GM21526 (cell line): ENCODE data around the gene SYT17.

Experiments used
- ATAC-seq: cut with Tn5 transposase; IDR thresholded peaks from one replicate; pipeline ENCODE4 v1.9.1; 2021; ENCODE audit warnings: moderate library complexity; ENCODE audit not compliant: unreplicated experiment, low FRiP score

The SYT17 gene

GRCh38 chr16:19289811-19290485, 121.9 kb downstream of the SYT17 start:
- ATAC-seq: no peak

GRCh38 chr16:19290860-19291259, 122.8 kb downstream of the SYT17 start:
- no peak for ATAC-seq

DNA sequence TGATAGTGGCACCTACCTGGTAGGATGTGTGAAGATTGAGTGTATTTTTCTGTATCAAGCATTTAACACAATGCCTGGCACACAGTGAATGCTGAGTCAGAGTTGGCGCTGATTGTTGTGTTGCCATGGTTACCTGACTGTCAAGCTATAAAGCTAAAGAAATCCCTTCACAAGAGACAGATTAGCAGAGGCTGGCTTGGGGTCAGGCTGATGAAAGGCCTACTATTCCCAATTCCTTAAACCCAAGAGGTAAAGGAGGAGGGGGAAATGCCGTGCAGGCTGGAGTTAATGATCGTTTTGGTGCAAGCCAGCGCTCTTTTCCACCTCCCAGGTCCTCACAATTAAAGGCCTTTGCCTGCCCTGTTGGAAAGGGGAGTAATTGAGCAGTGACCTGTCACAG, 123.4 kb downstream of the SYT17 start:
- no peak for ATAC-seq

DNA sequence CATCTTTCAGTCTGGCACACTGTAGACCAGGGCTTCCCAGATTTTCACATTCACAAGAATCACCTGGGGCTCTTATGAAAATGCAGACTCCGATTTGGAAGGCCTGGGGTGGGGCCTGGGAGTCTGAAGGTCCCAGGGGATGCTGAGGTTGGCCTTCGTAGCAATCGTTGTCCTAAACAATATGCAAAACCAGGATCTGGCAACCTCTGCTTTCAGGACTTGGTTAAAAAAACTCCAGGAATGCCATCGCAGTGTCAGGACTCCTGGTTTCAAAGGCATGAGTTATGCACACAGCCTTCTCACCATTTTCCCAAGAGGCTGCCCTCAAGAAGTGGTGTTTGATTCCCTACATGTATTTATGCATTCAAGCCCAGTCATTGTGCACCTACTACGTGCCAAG, 124.1 kb downstream of the SYT17 start:
- no peak for ATAC-seq

DNA sequence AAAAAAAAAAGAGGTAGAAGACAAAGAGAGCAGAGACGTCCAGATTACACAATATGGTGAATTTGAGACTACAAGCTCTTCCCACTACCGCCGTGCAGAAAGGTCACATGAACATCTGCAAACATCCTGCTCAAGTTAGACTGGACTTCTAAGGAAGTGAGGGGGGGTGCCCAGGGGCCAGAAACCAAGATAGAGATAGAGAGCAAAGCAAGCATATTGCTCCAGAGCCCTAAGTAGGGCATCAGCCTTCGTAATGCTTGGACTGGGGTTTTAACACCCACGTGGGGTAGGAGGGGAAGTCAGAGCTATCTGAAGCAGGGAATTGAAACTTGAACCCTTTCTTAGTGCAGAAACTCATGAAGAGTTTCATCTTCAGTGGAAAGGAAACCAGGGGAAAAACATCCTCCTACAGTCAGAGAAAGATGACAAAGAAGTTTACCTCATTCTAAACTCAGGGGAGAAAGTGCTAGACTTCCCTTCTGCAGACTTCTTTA, 126.2 kb downstream of the SYT17 start:
- peak; percentile 71 for ATAC-seq

DNA sequence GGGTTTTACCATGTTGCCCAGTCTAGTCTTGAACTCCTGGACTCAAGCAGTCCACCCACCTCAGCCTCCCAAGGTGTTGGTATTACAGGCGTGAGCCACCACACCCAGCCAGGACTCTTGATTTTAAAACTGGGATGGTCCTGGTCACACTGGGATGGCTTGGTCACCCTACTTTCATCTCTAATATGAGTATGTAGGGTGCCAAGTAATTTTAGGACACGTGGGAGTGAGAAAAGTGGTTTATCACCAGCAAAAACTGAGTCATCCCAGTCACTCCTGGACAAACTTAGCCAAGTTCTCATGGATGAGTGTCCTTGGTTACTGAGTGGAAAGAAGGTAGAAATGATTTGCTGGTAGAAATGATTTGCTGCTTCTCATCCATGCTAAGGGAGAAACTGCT, 127.4 kb downstream of the SYT17 start:
- ATAC-seq: no peak

- ATAC-seq: no peak
These were observed 129.4 kb downstream of the SYT17 start for GRCh38 chr16:19297454-19297853.

DNA sequence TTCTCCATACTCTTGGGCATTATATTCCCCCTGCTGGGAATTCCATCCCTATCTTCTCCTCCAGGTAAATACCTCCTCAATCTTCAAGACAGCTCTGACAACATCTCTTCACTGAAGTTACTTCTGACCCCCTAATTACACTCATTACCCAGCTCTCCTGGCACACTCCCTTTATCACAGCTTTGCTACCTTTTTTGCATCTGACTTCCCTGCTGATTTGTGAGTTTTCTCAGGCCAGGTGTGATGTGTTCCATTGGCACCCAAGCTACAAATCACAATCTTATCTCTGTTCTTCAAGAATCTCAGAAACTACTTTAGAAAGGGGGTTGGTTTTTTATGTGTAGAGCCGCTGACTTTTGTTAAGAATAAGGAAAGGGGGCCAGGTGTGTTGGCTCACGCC, 131.5 kb downstream of the SYT17 start:
- no peak for ATAC-seq

DNA sequence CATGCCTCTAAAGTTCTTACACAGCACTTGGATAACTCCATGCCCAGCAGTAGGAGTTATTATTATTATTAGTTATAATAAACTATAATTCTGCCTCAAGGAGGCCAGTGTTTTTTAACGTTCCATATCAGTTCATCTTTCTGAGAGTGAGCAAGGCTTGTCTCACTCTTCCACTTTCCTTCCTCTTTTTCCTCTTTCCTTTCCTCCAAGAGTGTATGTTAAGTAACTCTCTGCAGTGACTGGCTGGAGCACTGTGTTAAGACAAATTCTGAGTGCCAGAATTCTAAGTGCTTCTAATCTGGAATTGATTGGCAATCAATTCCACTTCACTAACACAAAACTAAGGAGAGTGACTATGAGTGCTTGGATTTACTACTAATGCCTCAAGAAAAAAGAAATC, 133.9 kb downstream of the SYT17 start:
- ATAC-seq: no peak

GRCh38 chr16:19304750-19305149, 136.7 kb downstream of the SYT17 start:
- no peak for ATAC-seq

DNA sequence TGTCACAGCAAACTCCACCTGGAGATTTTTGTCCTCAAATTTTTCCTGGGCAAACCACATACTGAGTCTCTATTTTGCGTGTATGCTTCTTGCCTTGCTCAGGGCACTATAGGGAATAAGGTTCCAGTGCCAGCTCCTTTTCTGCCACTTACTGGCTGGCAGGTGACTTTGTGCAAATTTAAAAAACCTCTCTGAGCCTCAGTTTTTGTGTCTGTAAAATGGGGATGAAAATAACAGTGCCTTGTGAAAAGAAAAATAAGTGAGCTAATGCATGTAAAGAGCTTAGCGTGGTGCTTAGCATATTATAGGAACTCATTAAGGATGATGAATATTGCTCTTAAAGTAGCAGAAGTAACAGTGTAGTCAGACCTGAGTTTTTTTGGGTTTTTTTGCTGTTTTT, 137.4 kb downstream of the SYT17 start:
- no peak for ATAC-seq

- no peak for ATAC-seq
These were observed 139.7 kb downstream of the SYT17 start for GRCh38 chr16:19307587-19308241.

GRCh38 chr16:19308392-19308791, 140.4 kb downstream of the SYT17 start:
- no peak for ATAC-seq

DNA sequence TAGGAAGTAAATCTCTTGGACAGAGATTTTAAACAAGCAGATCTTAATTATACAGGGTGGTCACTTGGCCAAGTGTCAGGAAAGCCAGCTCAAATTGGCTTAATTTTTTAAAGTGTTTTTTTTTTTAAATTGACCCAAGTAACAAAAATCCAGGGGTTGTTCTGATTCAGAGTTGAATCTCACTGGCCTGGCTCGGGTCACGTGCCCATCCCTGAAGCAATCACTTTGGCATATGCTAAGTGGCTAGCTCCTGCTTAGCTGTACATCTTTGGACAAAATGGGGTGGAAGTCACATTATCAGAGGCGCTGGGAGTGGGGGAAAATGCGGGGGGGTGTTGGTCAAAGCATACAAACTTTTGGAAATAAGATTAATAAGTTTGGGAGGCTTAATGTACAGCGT, 141.1 kb downstream of the SYT17 start:
- ATAC-seq: no peak

GRCh38 chr16:19314718-19315425, 146.8 kb downstream of the SYT17 start:
- ATAC-seq: no peak

GRCh38 chr16:19315889-19316433, 147.9 kb downstream of the SYT17 start:
- no peak for ATAC-seq

GRCh38 chr16:19316846-19317245, 148.8 kb downstream of the SYT17 start:
- no peak for ATAC-seq
